Measurements from ENCODE around the gene RYR2. TPM values are rescaled to one million over a fixed set of nuclear protein-coding genes. Genes with fewer than 3 reads are reported as not detected.

The RYR2 gene
- total and polyA plus RNA-seq, 2 donors (not counting 1 experiment from before 2014, with no cell fraction given) = not detected

DNA sequence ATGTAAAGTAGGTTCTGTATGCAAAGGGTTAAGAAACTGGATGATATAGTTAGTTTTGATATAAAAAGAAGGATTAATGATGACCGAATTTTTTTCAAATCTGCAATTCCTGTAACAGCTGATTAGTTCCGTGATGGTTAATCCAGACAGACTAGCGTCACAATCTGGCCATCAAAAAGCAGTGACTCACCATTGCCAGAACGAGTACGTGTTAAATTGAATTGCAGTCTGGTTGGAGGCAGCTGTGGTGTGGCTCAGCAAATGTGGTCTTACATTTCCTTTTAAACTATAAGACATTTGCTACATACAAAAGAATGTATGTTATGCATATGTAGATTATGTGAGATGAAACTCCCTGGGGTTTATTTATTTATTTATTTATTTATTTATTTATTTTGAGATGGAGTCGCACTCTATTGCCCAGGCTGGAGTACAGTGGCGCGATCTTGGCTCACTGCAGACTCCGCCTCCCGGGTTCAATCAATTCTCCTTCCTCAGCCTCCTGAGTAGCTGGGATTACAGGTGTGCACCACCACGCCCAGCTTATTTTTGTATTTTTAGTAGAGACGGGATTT is 139.8 kb downstream of the RYR2 start:
- DNase-seq (no peak), ATAC-seq (ENCODE audit: low read depth) (no peak)
- intact Hi-C loops (cut with micrococcal nuclease) = no loop called here
- 93% methylated on average over 4 of the region's 12 CpGs for WGBS (ENCODE audit: insufficient coverage)
- Histone ChIP-seq H3K27me3 (replicated peaks in 1 of 4; ENCODE audit: control extremely low read depth in 1 of 4, control insufficient read depth in 3 of 4, insufficient read depth in 4 of 4, low read length in 3 of 4) (no peaks in the 10 kb centered on the region), H3K79me2 (ENCODE audit: control insufficient read depth, insufficient read depth, low read length) (no peaks in the 10 kb centered on the region), H4K20me1 (ENCODE audit: control insufficient read depth, insufficient read depth, low read length, poor library complexity, severe bottlenecking) (no peaks in the 10 kb centered on the region), H3K36me3 (replicated peaks in 1 of 2; ENCODE audit: control extremely low read depth in 1 of 2, control insufficient read depth in 1 of 2, extremely low read depth in 1 of 2, insufficient read depth in 2 of 2, low read length in 1 of 2) (no peaks in the 10 kb centered on the region), H3K27ac (ENCODE audit: low read length in 2 of 2) (no peak overlapping the region), H3K4me3 (ENCODE audit: control extremely low read depth in 1 of 5, extremely low read depth in 1 of 5, insufficient read depth in 1 of 5, low read depth in 2 of 5, low read length in 4 of 5) (no peak overlapping the region), H3K9me3 (ENCODE audit: control extremely low read depth in 1 of 3, control insufficient read depth in 2 of 3, insufficient read depth in 1 of 3, low read length in 2 of 3) (no peaks in the 10 kb centered on the region), H3K4me1 (ENCODE audit: control insufficient read depth in 2 of 2, insufficient read depth in 2 of 2, low read length in 2 of 2) (no peaks in the 10 kb centered on the region), H3K4me2 (replicated peaks; ENCODE audit: low read depth, low read length, poor library complexity, severe bottlenecking) (no peak overlapping the region), H2AFZ (ENCODE audit: insufficient read depth, low read depth, low read length, poor library complexity, severe bottlenecking) (no peak overlapping the region), H3K9ac (ENCODE audit: low read length) (no peak overlapping the region)
- Mint-ChIP-seq H3K4me3 (no peak overlapping the region), H3K4me1 (no peaks in the 10 kb centered on the region), H3K27ac (no peak overlapping the region), H3K9me3 (ENCODE audit: insufficient read depth) (no peaks in the 10 kb centered on the region), H3K27me3 (no peaks in the 10 kb centered on the region)
- ChIA-PET CTCF (no interaction called here), POLR2A (no interaction called here)
- TF ChIP-seq EZH2 (IDR thresholded peaks at IDR 0.05; ENCODE audit: borderline replicate concordance, insufficient read depth, low read depth, low read length, poor library complexity, severe bottlenecking) = no peak
- TF ChIP-seq, protein P1, sequence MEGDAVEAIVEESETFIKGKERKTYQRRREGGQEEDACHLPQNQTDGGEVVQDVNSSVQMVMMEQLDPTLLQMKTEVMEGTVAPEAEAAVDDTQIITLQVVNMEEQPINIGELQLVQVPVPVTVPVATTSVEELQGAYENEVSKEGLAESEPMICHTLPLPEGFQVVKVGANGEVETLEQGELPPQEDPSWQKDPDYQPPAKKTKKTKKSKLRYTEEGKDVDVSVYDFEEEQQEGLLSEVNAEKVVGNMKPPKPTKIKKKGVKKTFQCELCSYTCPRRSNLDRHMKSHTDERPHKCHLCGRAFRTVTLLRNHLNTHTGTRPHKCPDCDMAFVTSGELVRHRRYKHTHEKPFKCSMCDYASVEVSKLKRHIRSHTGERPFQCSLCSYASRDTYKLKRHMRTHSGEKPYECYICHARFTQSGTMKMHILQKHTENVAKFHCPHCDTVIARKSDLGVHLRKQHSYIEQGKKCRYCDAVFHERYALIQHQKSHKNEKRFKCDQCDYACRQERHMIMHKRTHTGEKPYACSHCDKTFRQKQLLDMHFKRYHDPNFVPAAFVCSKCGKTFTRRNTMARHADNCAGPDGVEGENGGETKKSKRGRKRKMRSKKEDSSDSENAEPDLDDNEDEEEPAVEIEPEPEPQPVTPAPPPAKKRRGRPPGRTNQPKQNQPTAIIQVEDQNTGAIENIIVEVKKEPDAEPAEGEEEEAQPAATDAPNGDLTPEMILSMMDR (IDR thresholded peaks at IDR 0.05) = no peak

DNA sequence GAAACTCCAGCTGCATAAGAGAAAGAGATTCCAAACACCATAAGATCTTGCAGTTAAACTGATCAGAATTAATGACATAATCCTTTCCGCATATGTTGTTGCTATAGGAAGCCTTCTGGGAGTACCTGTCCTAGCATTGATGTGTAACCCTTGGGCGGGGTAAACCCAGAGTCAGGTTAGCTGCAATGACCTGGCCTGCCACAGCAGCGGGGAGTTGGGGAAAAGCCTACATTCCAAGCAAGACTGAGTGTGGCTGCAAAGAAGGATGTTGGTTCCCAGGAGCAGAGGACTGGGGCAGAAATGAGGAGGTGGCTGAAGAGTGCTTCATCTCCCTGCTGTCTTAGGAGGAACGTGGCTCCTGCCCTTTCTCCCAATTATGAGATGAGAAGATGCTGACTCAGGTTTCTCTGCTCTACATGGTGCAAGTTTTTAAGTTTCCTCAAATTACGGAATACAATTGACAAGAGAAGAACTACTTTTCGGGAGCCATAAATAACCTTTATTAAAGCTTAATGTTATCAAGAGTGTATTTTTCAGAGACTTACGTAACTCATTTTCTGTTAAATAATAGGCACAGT is 142.1 kb downstream of the RYR2 start:
- H3K36me3 ChIP-seq (replicated peaks in 1 of 2; ENCODE audit: control extremely low read depth in 1 of 2, control insufficient read depth in 1 of 2, extremely low read depth in 1 of 2, insufficient read depth in 2 of 2, low read length in 1 of 2) = no peaks in the 10 kb centered on the region
- DNase-seq = no peak
- TF ChIP-seq, protein P1 (IDR thresholded peaks at IDR 0.05) = no peak
- no peak for TF ChIP-seq EZH2 (IDR thresholded peaks at IDR 0.05; ENCODE audit: borderline replicate concordance, insufficient read depth, low read depth, low read length, poor library complexity, severe bottlenecking)
- Mint-ChIP-seq H3K4me3 (no peak overlapping the region), H3K4me1 (no peaks in the 10 kb centered on the region), H3K27me3 (no peaks in the 10 kb centered on the region), H3K9me3 (ENCODE audit: insufficient read depth) (no peaks in the 10 kb centered on the region), H3K27ac (no peak overlapping the region)
- H3K4me3 ChIP-seq (ENCODE audit: control extremely low read depth in 1 of 5, extremely low read depth in 1 of 5, insufficient read depth in 1 of 5, low read depth in 2 of 5, low read length in 4 of 5) = no peak overlapping the region
- H3K4me2 ChIP-seq (replicated peaks; ENCODE audit: low read depth, low read length, poor library complexity, severe bottlenecking) = no peak overlapping the region
- WGBS (ENCODE audit: insufficient coverage) = 80% methylated on average over 2 of the region's 7 CpGs
- ChIA-PET POLR2A (no interaction called here), CTCF (no interaction called here)
- H3K9me3 ChIP-seq (ENCODE audit: control extremely low read depth in 1 of 3, control insufficient read depth in 2 of 3, insufficient read depth in 1 of 3, low read length in 2 of 3) = no peaks in the 10 kb centered on the region
- ATAC-seq (ENCODE audit: low read depth) = no peak
- intact Hi-C loops (cut with micrococcal nuclease) = no loop called here
- H2AFZ ChIP-seq (ENCODE audit: insufficient read depth, low read depth, low read length, poor library complexity, severe bottlenecking) = no peak overlapping the region
- no peaks in the 10 kb centered on the region for H3K79me2 ChIP-seq (ENCODE audit: control insufficient read depth, insufficient read depth, low read length)
- H3K27ac ChIP-seq (ENCODE audit: low read length in 2 of 2) = no peak overlapping the region
- no peaks in the 10 kb centered on the region for H4K20me1 ChIP-seq (ENCODE audit: control insufficient read depth, insufficient read depth, low read length, poor library complexity, severe bottlenecking)
- no peaks in the 10 kb centered on the region for H3K27me3 ChIP-seq (replicated peaks in 1 of 4; ENCODE audit: control extremely low read depth in 1 of 4, control insufficient read depth in 3 of 4, insufficient read depth in 4 of 4, low read length in 3 of 4)
- no peak overlapping the region for H3K9ac ChIP-seq (ENCODE audit: low read length)
- H3K4me1 ChIP-seq (ENCODE audit: control insufficient read depth in 2 of 2, insufficient read depth in 2 of 2, low read length in 2 of 2) = no peaks in the 10 kb centered on the region
